Keratinocyte (primary cell): ENCODE results near the gene ANO2. TPM values are rescaled to one million over a fixed set of nuclear protein-coding genes. Genes with fewer than 3 reads are reported as not detected.

Experiments
- DNase-seq: peaks from one replicate; pipeline ENCODE4 v3.0.0-alpha.2; 2011; ENCODE audit warnings: low read depth, missing footprints, low spot score
- FAIRE-seq: peaks from 2 replicates; lab custom pipeline; 2011; peaks lifted over from hg19 to GRCh38; lab: Jason Lieb, UNC
- H2AFZ ChIP-seq: 2 replicates; pipeline ENCODE4 v1.6.0; 2012; ENCODE audit warnings: low read length, control low read depth, inconsistent platforms; ENCODE audit not compliant: control insufficient read depth
- H3K27ac ChIP-seq: 2 replicates; pipeline ENCODE4 v1.5.1; 2011; ENCODE audit warnings: low read length; ENCODE audit not compliant: control insufficient read depth, insufficient read depth
- H3K27me3 ChIP-seq: 3 replicates; pipeline ENCODE4 v1.6.0; 2011; ENCODE audit warnings: low read length; ENCODE audit not compliant: control insufficient read depth, insufficient read depth; ENCODE audit errors: extremely low read depth
- H3K36me3 ChIP-seq, 2 experiments: 2 replicates in 1 of 2; 3 replicates in 1 of 2; pipeline ENCODE4 v1.5.1; 2011; ENCODE audit warnings: low read length in 2 of 2, mild to moderate bottlenecking in 1 of 2; ENCODE audit not compliant: control insufficient read depth in 2 of 2, insufficient read depth in 2 of 2; ENCODE audit errors: extremely low read depth in 1 of 2
- H3K4me1 ChIP-seq: 3 replicates; pipeline ENCODE4 v1.5.1; 2011; ENCODE audit warnings: low read length; ENCODE audit not compliant: control insufficient read depth, insufficient read depth; ENCODE audit errors: extremely low read depth
- H3K4me2 ChIP-seq: 3 replicates; pipeline ENCODE4 v1.6.0; 2011; ENCODE audit warnings: low read depth, low read length; ENCODE audit not compliant: control insufficient read depth, insufficient read depth; ENCODE audit errors: extremely low read depth
- H3K4me3 ChIP-seq, 3 experiments: fragments of 200-600 bp in 1 of 3; sonication (generic) in 1 of 3; 2 replicates in 2 of 3; 3 replicates in 1 of 3; pipeline ENCODE4 v1.5.1; 2011 to 2016; ENCODE audit warnings: low read length in 3 of 3, mild to moderate bottlenecking in 3 of 3, control low read depth in 2 of 3, inconsistent platforms in 1 of 3, low read depth in 1 of 3, mixed read lengths in 1 of 3, mixed run types in 1 of 3, moderate library complexity in 1 of 3; ENCODE audit not compliant: control insufficient read depth in 2 of 3, insufficient read depth in 2 of 3; ENCODE audit errors: extremely low read depth in 1 of 3
- H3K79me2 ChIP-seq: 2 replicates; pipeline ENCODE4 v1.6.0; 2012; ENCODE audit warnings: low read length; ENCODE audit not compliant: control insufficient read depth, insufficient read depth
- H3K9ac ChIP-seq: 3 replicates; pipeline ENCODE4 v1.6.0; 2011; ENCODE audit warnings: low read length; ENCODE audit not compliant: control insufficient read depth, insufficient read depth; ENCODE audit errors: extremely low read depth
- H3K9me1 ChIP-seq: 3 replicates; pipeline ENCODE4 v1.6.0; 2011; ENCODE audit warnings: low read length; ENCODE audit not compliant: control insufficient read depth, insufficient read depth; ENCODE audit errors: extremely low read depth
- H3K9me3 ChIP-seq: 2 replicates; pipeline ENCODE4 v1.5.1; 2012; ENCODE audit warnings: low read depth, low read length; ENCODE audit not compliant: control insufficient read depth
- H4K20me1 ChIP-seq: 3 replicates; pipeline ENCODE4 v1.6.0; 2011; ENCODE audit warnings: low read length; ENCODE audit not compliant: control insufficient read depth, insufficient read depth; ENCODE audit errors: extremely low read depth
- CTCF ChIP-seq, 3 experiments: IDR thresholded peaks in 1 of 3; conservative IDR thresholded peaks in 1 of 3; optimal IDR thresholded peaks in 1 of 3; 2 replicates in 2 of 3; 3 replicates in 1 of 3; pipeline versions ENCODE3 to v1.5.1; 2011; ENCODE audit warnings: low read length in 3 of 3, mild to moderate bottlenecking in 3 of 3, moderate library complexity in 2 of 3, control low read depth in 1 of 3, inconsistent platforms in 1 of 3; ENCODE audit not compliant: insufficient read depth in 2 of 3; ENCODE audit errors: extremely low read depth in 1 of 3
- EZH2 ChIP-seq: IDR thresholded peaks from one replicate; pipeline ENCODE4 v1.6.1; 2012; ENCODE audit warnings: inconsistent platforms, mild to moderate bottlenecking, low read length, moderate library complexity
- dilution Hi-C: fragments of 300-500 bp; cut with MboI; formaldehyde crosslinking; loops from one replicate; pipeline ENCODE4 v1.7.0; 2020; ENCODE audit warnings: low sequenced_read_pairs; ENCODE audit not compliant: extremely low pct_ligation_motif_present
- polyA plus RNA-seq, 5 experiments: library from polyadenylated mRNA; depleted of rRNA in 3 of 5; stranded (reverse) in 3 of 5; stranded (forward) in 1 of 5; unstranded in 1 of 5; fragments of >200 nt; gene quantifications; 1 replicate in 1 of 5; 2 replicates in 3 of 5; 3 replicates in 1 of 5; pipeline versions ENCODE4 v1.2.1 to v1.2.3, GENCODE V29; 2011 to 2012; ENCODE audit warnings: missing spikeins in 2 of 5, low read depth in 1 of 5, low replicate concordance in 1 of 5

The ANO2 gene
- polyA plus RNA-seq, 1 donor (not counting 4 experiments of a cell fraction or from before 2014, with no cell fraction given), result 0.14 TPM

- no peak overlapping the region for H2AFZ ChIP-seq
- no peaks in the 10 kb centered on the region for H3K9me3 ChIP-seq
- no peaks in the 10 kb centered on the region for H3K4me1 ChIP-seq
- no peak overlapping the region for H3K4me3 ChIP-seq
- H4K20me1 ChIP-seq, result no peaks in the 10 kb centered on the region
- no peaks in the 10 kb centered on the region for H3K9me1 ChIP-seq
- TF ChIP-seq EZH2, result no peak
- TF ChIP-seq CTCF (optimal IDR thresholded peaks at IDR 0.05 in 1 of 3, IDR thresholded peaks at IDR 0.05 in 1 of 3, conservative IDR thresholded peaks at IDR 0.05 in 1 of 3; ENCODE audit: extremely low read depth in 1 of 3, insufficient read depth in 2 of 3, low read length in 3 of 3), result no peak
- no peak overlapping the region for H3K4me2 ChIP-seq
- dilution Hi-C loops, result no loop called here
- no peak overlapping the region for H3K27ac ChIP-seq
- FAIRE-seq (no peak), DNase-seq (no peak)
- no peak overlapping the region for H3K9ac ChIP-seq
- no peaks in the 10 kb centered on the region for H3K79me2 ChIP-seq
- no peaks in the 10 kb centered on the region for H3K36me3 ChIP-seq
- H3K27me3 ChIP-seq, result peaks cover 5% of the 10 kb centered on the region
Measured at GRCh38 chr12:5518584-5519365, 426.3 kb downstream of the ANO2 start.

- no peak overlapping the region for H2AFZ ChIP-seq
- no peak for FAIRE-seq
Measured at GRCh38 chr12:5516371-5517241, 428.5 kb downstream of the ANO2 start.

More at GRCh38 chr12:5516371-5517241, 428.5 kb downstream of the ANO2 start:
- Histone ChIP-seq H4K20me1 (no peaks in the 10 kb centered on the region), H3K79me2 (no peaks in the 10 kb centered on the region), H3K4me1 (no peaks in the 10 kb centered on the region), H3K9me1 (no peaks in the 10 kb centered on the region), H3K9me3 (no peaks in the 10 kb centered on the region), H3K9ac (no peak overlapping the region), H3K4me2 (no peak overlapping the region), H3K4me3 (no peak overlapping the region), H3K36me3 (no peaks in the 10 kb centered on the region), H3K27ac (no peak overlapping the region), H3K27me3 (peaks cover 16% of the 10 kb centered on the region)
- no peak for DNase-seq
- dilution Hi-C loops, result no loop called here
- TF ChIP-seq EZH2 (no peak), CTCF (optimal IDR thresholded peaks at IDR 0.05 in 1 of 3, IDR thresholded peaks at IDR 0.05 in 1 of 3, conservative IDR thresholded peaks at IDR 0.05 in 1 of 3; ENCODE audit: extremely low read depth in 1 of 3, insufficient read depth in 2 of 3, low read length in 3 of 3) (no peak)
